Measurements from ENCODE around the gene MCTP1.

GRCh38 chr5:94694671-94695070 is 590.2 kb downstream of the MCTP1 start:
- no peak for TF ChIP-seq CTCF (IDR thresholded peaks at IDR 0.05)
- no peak for TF ChIP-seq POLR2A (IDR thresholded peaks at IDR 0.05)
- TF ChIP-seq EP300 (IDR thresholded peaks at IDR 0.05), result no peak

Measured in tibial nerve (tissue), 4 donors.